Neuronal stem cell (in vitro differentiated cells): Measurements from ENCODE around the gene CDH12.
"Not testable (repeated sequence)": the region's sequence is repeated elsewhere in the genome, so short reads cannot be mapped to it uniquely, and the experiment has no call there.

Experiments used
- DNase-seq: peaks from one replicate; pipeline ENCODE4 v3.0.0-alpha.2; 2013; ENCODE audit warnings: low spot score
- H2AFZ ChIP-seq: one replicate; pipeline ENCODE4 v1.6.1; 2013; ENCODE audit warnings: mild to moderate bottlenecking, low read length, inconsistent platforms
- H2AK5ac ChIP-seq: 2 replicates; pipeline ENCODE4 v1.6.1; 2013; ENCODE audit warnings: low read depth, mild to moderate bottlenecking, inconsistent platforms, low read length, moderate library complexity, mixed read lengths
- H2BK120ac ChIP-seq: 2 replicates; pipeline ENCODE4 v1.6.1; 2013; ENCODE audit warnings: low read depth, mild to moderate bottlenecking, inconsistent platforms, low read length, moderate library complexity, mixed read lengths
- H2BK12ac ChIP-seq: one replicate; pipeline ENCODE4 v1.6.1; 2013; ENCODE audit warnings: low read length, inconsistent platforms
- H2BK15ac ChIP-seq: 2 replicates; pipeline ENCODE4 v1.6.1; 2013; ENCODE audit warnings: mild to moderate bottlenecking, low read length, inconsistent platforms, mixed read lengths
- H2BK5ac ChIP-seq: one replicate; pipeline ENCODE4 v1.6.1; 2013; ENCODE audit warnings: inconsistent platforms, mild to moderate bottlenecking, low read length, moderate library complexity
- H3K14ac ChIP-seq: one replicate; pipeline ENCODE4 v1.6.1; 2013; ENCODE audit warnings: low read length, inconsistent platforms
- H3K18ac ChIP-seq: 2 replicates; pipeline ENCODE4 v1.6.1; 2013; ENCODE audit warnings: low read length, inconsistent platforms
- H3K23ac ChIP-seq: 2 replicates; pipeline ENCODE4 v1.6.1; 2013; ENCODE audit warnings: low read depth, mild to moderate bottlenecking, mixed read lengths, low read length, inconsistent platforms; ENCODE audit not compliant: poor library complexity
- H3K27ac ChIP-seq: replicated peaks from 3 replicates; pipeline ENCODE4 v1.5.1; 2013; ENCODE audit warnings: low read length, inconsistent platforms
- H3K27me3 ChIP-seq, 3 experiments: 2 replicates each; pipeline ENCODE4 v1.6.1; 2013; ENCODE audit warnings: low read length in 3 of 3, mild to moderate bottlenecking in 2 of 3, inconsistent platforms in 1 of 3, low read depth in 1 of 3, mixed read lengths in 1 of 3, moderate library complexity in 1 of 3; ENCODE audit not compliant: control insufficient read depth in 3 of 3, insufficient read depth in 3 of 3
- H3K36me3 ChIP-seq, 2 donors: replicated peaks in 1 of 2; 2 replicates each; pipeline ENCODE4 v1.6.1; 2013; ENCODE audit warnings: low read length in 2 of 2; ENCODE audit not compliant: control insufficient read depth in 2 of 2, insufficient read depth in 2 of 2
- H3K4ac ChIP-seq: 2 replicates; pipeline ENCODE4 v1.6.1; 2013; ENCODE audit warnings: inconsistent platforms, mild to moderate bottlenecking, low read length, moderate library complexity
- H3K4me1 ChIP-seq, 2 donors: 1 replicate in 1 of 2; 2 replicates in 1 of 2; pipeline ENCODE4 v1.6.1; 2013; ENCODE audit warnings: low read length in 2 of 2, low read depth in 1 of 2; ENCODE audit not compliant: control insufficient read depth in 2 of 2, insufficient read depth in 1 of 2
- H3K4me2 ChIP-seq: one replicate; pipeline ENCODE4 v1.6.1; 2013; ENCODE audit warnings: mild to moderate bottlenecking, low read length, inconsistent platforms; ENCODE audit not compliant: insufficient read depth, poor library complexity, severe bottlenecking
- H3K4me3 ChIP-seq, 2 donors: 2 replicates each; pipeline ENCODE4 v1.5.1; 2013; ENCODE audit warnings: low read length in 2 of 2, mild to moderate bottlenecking in 2 of 2, inconsistent platforms in 1 of 2, moderate library complexity in 1 of 2
- H3K79me1 ChIP-seq: one replicate; pipeline ENCODE4 v1.6.1; 2013; ENCODE audit warnings: low read depth, mild to moderate bottlenecking, inconsistent platforms, low read length, moderate library complexity
- H3K9ac ChIP-seq: one replicate; pipeline ENCODE4 v1.6.1; 2013; ENCODE audit warnings: mild to moderate bottlenecking, low read depth, low read length, inconsistent platforms; ENCODE audit not compliant: poor library complexity
- H3K9me3 ChIP-seq, 2 donors: replicated peaks in 1 of 2; 2 replicates each; pipeline versions ENCODE3 to v1.6.1; 2013; ENCODE audit warnings: low read length in 2 of 2, mild to moderate bottlenecking in 2 of 2, inconsistent platforms in 1 of 2, low read depth in 1 of 2, mixed read lengths in 1 of 2, moderate library complexity in 1 of 2; ENCODE audit not compliant: control insufficient read depth in 2 of 2, insufficient read depth in 1 of 2
- H4K8ac ChIP-seq: one replicate; pipeline ENCODE4 v1.6.1; 2013; ENCODE audit warnings: low read depth, mild to moderate bottlenecking, inconsistent platforms, low read length, moderate library complexity
- H4K91ac ChIP-seq: one replicate; pipeline ENCODE4 v1.6.1; 2013; ENCODE audit warnings: low read length, low read depth, mild to moderate bottlenecking, inconsistent platforms; ENCODE audit not compliant: poor library complexity
- WGBS, 2 donors: extraction: QIAGEN DNeasy Blood & Tissue Kit; methylation state at CpG; one replicate each; pipeline ENCODE4 v1.1.7; 2013; ENCODE audit warnings: missing lambda C conversion rate in 2 of 2, mixed read lengths in 1 of 2; ENCODE audit not compliant: insufficient read length in 2 of 2, insufficient replicate concordance in 1 of 2; ENCODE audit errors: extremely low coverage in 2 of 2; 5-methylcytosine and 5-hydroxymethylcytosine counted together

The CDH12 gene

DNA sequence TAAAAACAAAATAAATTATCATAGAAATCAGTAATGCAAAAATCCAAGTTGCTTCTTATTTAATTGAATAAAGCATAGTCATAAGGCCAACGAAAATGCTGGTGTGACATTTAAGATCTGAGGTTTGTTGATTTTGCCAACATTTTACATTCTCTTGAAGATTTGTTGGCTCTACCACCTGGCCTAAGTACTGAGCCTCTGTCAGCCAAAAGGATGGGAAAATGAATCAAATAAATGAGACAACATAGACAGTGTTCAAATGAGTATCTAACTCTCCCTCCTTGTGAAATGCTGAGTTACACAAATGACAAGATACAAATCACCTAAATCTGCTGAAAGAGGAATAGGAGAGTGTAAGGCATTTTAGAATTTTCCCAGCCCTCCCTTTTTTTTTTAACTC lies 575.0 kb downstream of the CDH12 start:
- Histone ChIP-seq H3K4me3 (no peak overlapping the region), H3K27ac (no peak overlapping the region), H3K9me3 (no peaks in the 10 kb centered on the region), H3K18ac (no peak overlapping the region), H4K91ac (no peak overlapping the region), H2AFZ (no peak overlapping the region), H3K36me3 (no peaks in the 10 kb centered on the region), H2BK12ac (no peak overlapping the region), H2BK120ac (no peak overlapping the region), H3K23ac (no peak overlapping the region), H3K4me1 (no peaks in the 10 kb centered on the region), H4K8ac (no peak overlapping the region), H3K14ac (no peak overlapping the region), H3K27me3 (no peaks in the 10 kb centered on the region), H2AK5ac (no peak overlapping the region), H3K4ac (no peak overlapping the region), H3K79me1 (no peaks in the 10 kb centered on the region), H3K9ac (no peak overlapping the region), H2BK5ac (no peak overlapping the region), H2BK15ac (no peak overlapping the region), H3K4me2 (no peak overlapping the region)
- WGBS, 2 donors = no CpG with 5 or more reads among the region's 1 CpG
- no peak for DNase-seq

GRCh38 chr5:22277006-22277405 lies 576.1 kb downstream of the CDH12 start:
- H3K27me3 ChIP-seq = no peaks in the 10 kb centered on the region
- no peak overlapping the region for H2BK15ac ChIP-seq
- H3K18ac ChIP-seq = no peak overlapping the region
- H3K14ac ChIP-seq = no peak overlapping the region
- H4K8ac ChIP-seq = no peak overlapping the region
- H4K91ac ChIP-seq = no peak overlapping the region
- no peaks in the 10 kb centered on the region for H3K79me1 ChIP-seq
- DNase-seq = no peak
- no peak overlapping the region for H2BK12ac ChIP-seq
- H3K23ac ChIP-seq = no peak overlapping the region
- WGBS, 2 donors = no CpG with 5 or more reads among the region's 4 CpGs
- H3K9ac ChIP-seq = no peak overlapping the region
- no peaks in the 10 kb centered on the region for H3K4me1 ChIP-seq
- no peak overlapping the region for H3K4ac ChIP-seq
- no peak overlapping the region for H3K27ac ChIP-seq
- H2BK5ac ChIP-seq = no peak overlapping the region
- H2AFZ ChIP-seq = no peak overlapping the region
- no peaks in the 10 kb centered on the region for H3K9me3 ChIP-seq
- no peak overlapping the region for H3K4me3 ChIP-seq
- no peak overlapping the region for H2BK120ac ChIP-seq
- H3K4me2 ChIP-seq = no peak overlapping the region
- no peaks in the 10 kb centered on the region for H3K36me3 ChIP-seq
- H2AK5ac ChIP-seq = no peak overlapping the region

DNA sequence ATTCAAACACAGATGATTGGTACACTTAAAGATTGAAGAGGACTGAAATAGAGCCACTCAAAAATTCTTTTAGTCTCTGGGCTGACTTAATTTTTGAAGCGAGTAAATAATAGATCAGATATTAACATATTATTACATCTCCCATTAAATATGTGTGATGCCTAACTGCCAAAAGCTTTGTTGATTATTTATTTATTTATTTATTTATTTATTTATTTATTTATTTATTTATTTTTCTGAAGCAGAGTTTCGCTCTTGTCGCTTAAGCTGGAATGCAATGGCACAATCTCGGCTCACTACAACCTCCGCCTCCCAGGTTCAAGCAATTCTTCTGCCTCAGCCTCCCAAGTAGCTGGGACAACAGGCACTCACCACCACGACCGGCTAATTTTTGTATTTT lies 587.3 kb downstream of the CDH12 start:
- H3K36me3 ChIP-seq, H2AFZ ChIP-seq, H2BK5ac ChIP-seq: not testable (repeated sequence)

GRCh38 chr5:22258139-22258538 lies 595.0 kb downstream of the CDH12 start:
- Histone ChIP-seq H2BK120ac (no peak overlapping the region), H3K9ac (no peak overlapping the region), H3K14ac (no peak overlapping the region), H3K4me2 (no peak overlapping the region), H2AK5ac (no peak overlapping the region), H3K23ac (no peak overlapping the region), H4K91ac (no peak overlapping the region), H3K36me3 (no peaks in the 10 kb centered on the region), H2BK12ac (no peak overlapping the region), H3K27me3 (no peaks in the 10 kb centered on the region), H2BK15ac (no peak overlapping the region), H3K4me1 (no peaks in the 10 kb centered on the region), H4K8ac (no peak overlapping the region), H3K4ac (no peak overlapping the region), H3K27ac (no peak overlapping the region), H2BK5ac (no peak overlapping the region), H3K18ac (no peak overlapping the region), H2AFZ (peak overlapping the region; percentile 22), H3K9me3 (no peaks in the 10 kb centered on the region), H3K79me1 (no peaks in the 10 kb centered on the region), H3K4me3 (no peak overlapping the region)
- no CpG with 5 or more reads among the region's 5 CpGs for WGBS, 2 donors
- no peak for DNase-seq

More for the DNA sequence above, 587.3 kb downstream of the CDH12 start:
- H3K27ac ChIP-seq, H3K9me3 ChIP-seq, H3K18ac ChIP-seq, H3K9ac ChIP-seq, H4K91ac ChIP-seq, H3K4me2 ChIP-seq, H3K14ac ChIP-seq, DNase-seq, H2BK15ac ChIP-seq, H3K79me1 ChIP-seq, H3K4me1 ChIP-seq, H2BK12ac ChIP-seq, H3K4me3 ChIP-seq, H4K8ac ChIP-seq, H2BK120ac ChIP-seq, H3K23ac ChIP-seq, H3K4ac ChIP-seq, H2AK5ac ChIP-seq, H3K27me3 ChIP-seq: not testable (repeated sequence)
- WGBS, 2 donors = no CpG with 5 or more reads among the region's 7 CpGs
